Measurements from ENCODE around the gene NGLY1. TPM values are rescaled to one million over a fixed set of nuclear protein-coding genes. Genes with fewer than 3 reads are reported as not detected.

NGLY1 gene
- total RNA-seq, 1 experiment from 2014 or later, result 45.4 TPM

DNA sequence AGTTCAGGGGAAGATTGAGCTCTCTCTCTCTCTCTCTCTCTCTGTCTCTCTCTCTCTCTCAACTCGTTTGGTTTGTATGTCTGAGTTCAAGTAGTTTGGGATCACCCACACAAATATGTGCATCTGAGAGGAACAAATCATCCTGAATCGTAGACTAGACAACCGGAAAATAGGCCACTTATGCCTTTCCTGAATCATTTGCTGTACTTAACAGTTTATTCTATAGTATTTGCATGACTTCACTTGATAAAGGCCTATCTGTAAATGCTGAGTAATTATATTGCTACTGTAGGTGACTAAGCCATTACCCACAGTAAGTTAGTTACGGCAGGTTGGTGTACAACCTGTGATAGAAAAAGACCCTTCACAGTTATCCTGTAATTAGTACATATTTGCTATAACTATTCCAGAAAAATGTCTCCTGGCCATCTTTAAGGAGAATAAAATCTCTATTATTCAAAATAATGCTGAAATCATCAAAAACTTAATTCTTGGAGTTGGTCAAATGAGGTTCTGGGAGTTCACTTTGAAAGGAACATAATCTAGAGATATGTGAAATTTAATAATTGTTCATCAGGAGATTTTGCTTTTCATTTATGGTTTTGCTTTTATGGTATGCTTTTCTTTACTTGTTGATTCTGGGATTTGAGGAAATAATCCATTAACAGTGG lies 37.7 kb upstream of the NGLY1 start:
- Mint-ChIP-seq H3K36me3 (ENCODE audit: insufficient read depth, unreplicated experiment) (no peaks in the 10 kb centered on the region), H3K9me3 (ENCODE audit: unreplicated experiment) (no peaks in the 10 kb centered on the region), H3K4me3 (ENCODE audit: unreplicated experiment) (no peak overlapping the region), H3K27ac (ENCODE audit: low read depth, unreplicated experiment) (no peak overlapping the region), H3K4me1 (ENCODE audit: insufficient read depth, unreplicated experiment) (no peaks in the 10 kb centered on the region), H3K27me3 (ENCODE audit: insufficient read depth, unreplicated experiment) (no peaks in the 10 kb centered on the region)
- no peak for DNase-seq (ENCODE audit: unreplicated experiment)
- no TSS peak for BruUV-seq (replicated peaks)
- intact Hi-C loops (cut with micrococcal nuclease), result no loop called here
- ChIA-PET CTCF (interaction anchor here (0.6 to 1.2 kb wide), 5 partner anchors 11 to 1404 kb away, joined by 3 read pairs; no protein-coding TSS in a partner anchor), POLR2A (interaction anchor here (0.6 to 0.7 kb wide), 2 partner anchors 159 to 484 kb away, joined by 3 read pairs; no protein-coding TSS in a partner anchor)
- TF ChIP-seq, protein P1, sequence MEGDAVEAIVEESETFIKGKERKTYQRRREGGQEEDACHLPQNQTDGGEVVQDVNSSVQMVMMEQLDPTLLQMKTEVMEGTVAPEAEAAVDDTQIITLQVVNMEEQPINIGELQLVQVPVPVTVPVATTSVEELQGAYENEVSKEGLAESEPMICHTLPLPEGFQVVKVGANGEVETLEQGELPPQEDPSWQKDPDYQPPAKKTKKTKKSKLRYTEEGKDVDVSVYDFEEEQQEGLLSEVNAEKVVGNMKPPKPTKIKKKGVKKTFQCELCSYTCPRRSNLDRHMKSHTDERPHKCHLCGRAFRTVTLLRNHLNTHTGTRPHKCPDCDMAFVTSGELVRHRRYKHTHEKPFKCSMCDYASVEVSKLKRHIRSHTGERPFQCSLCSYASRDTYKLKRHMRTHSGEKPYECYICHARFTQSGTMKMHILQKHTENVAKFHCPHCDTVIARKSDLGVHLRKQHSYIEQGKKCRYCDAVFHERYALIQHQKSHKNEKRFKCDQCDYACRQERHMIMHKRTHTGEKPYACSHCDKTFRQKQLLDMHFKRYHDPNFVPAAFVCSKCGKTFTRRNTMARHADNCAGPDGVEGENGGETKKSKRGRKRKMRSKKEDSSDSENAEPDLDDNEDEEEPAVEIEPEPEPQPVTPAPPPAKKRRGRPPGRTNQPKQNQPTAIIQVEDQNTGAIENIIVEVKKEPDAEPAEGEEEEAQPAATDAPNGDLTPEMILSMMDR (IDR thresholded peaks at IDR 0.05; ENCODE audit: unreplicated experiment), result no peak

DNA sequence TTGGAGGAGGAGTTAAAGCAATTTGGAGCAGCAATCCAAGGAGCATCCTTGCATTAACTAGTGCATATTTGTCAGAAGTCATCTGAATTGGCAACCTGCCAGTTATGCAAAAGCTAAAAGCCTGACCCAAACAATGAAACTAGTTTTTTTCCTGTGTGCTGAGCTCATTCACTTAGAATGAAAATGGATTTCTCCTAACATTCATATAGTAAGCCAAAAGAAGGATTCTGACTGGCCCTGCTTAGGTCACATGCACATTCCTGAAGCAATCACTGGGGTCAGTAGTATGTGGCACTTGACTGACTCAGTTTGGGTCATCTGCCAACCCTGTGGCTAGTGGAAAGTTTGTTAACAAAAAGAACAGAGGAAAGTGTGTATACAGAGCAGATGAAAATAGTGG lies 37.1 kb upstream of the NGLY1 start:
- no peaks in the 10 kb centered on the region for H3K27me3 Mint-ChIP-seq (ENCODE audit: insufficient read depth, unreplicated experiment)
- H3K9me3 Mint-ChIP-seq (ENCODE audit: unreplicated experiment), result no peaks in the 10 kb centered on the region
- intact Hi-C loops (cut with micrococcal nuclease), result no loop called here
- TF ChIP-seq, protein P1 (IDR thresholded peaks at IDR 0.05; ENCODE audit: unreplicated experiment), result no peak
- ChIA-PET CTCF (interaction anchor here (0.7 to 1.2 kb wide), 4 partner anchors 11 to 1404 kb away, joined by 3 read pairs; no protein-coding TSS in a partner anchor), POLR2A (interaction anchor here (0.6 to 1.7 kb wide), 3 partner anchors 10 to 484 kb away, joined by 3 to 4 read pairs (median 3); no protein-coding TSS in a partner anchor)
- H3K36me3 Mint-ChIP-seq (ENCODE audit: insufficient read depth, unreplicated experiment), result no peaks in the 10 kb centered on the region
- H3K4me3 Mint-ChIP-seq (ENCODE audit: unreplicated experiment), result no peak overlapping the region
- no TSS peak for BruUV-seq (replicated peaks)
- H3K27ac Mint-ChIP-seq (ENCODE audit: low read depth, unreplicated experiment), result no peak overlapping the region
- no peaks in the 10 kb centered on the region for H3K4me1 Mint-ChIP-seq (ENCODE audit: insufficient read depth, unreplicated experiment)
- peak; percentile 78 for DNase-seq (ENCODE audit: unreplicated experiment)

DNA sequence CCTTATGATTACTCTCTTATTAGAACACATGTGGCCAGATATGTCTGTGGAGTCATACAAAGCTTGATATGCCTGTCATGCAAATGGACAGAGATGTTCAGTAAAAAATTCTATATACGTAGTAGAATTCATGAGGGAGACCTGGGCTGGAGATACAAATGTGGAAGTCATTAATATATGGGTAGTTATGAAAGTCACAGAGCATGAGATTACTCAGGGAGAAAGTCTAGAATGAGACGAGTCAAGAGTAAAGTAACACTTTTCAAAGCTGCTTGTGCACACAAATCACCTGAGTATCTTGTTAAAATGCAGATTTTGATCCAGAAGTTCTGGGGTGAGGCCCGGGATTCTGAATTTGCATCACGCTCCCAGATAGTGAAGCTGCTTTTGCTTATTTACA lies 35.1 kb upstream of the NGLY1 start:
- TF ChIP-seq, protein P1 (IDR thresholded peaks at IDR 0.05; ENCODE audit: unreplicated experiment), result no peak
- H3K36me3 Mint-ChIP-seq (ENCODE audit: insufficient read depth, unreplicated experiment), result no peaks in the 10 kb centered on the region
- H3K27ac Mint-ChIP-seq (ENCODE audit: low read depth, unreplicated experiment), result no peak overlapping the region
- H3K9me3 Mint-ChIP-seq (ENCODE audit: unreplicated experiment), result no peaks in the 10 kb centered on the region
- no peaks in the 10 kb centered on the region for H3K4me1 Mint-ChIP-seq (ENCODE audit: insufficient read depth, unreplicated experiment)
- BruUV-seq (replicated peaks), result no TSS peak
- POLR2A ChIA-PET, result no interaction called here
- intact Hi-C loops (cut with micrococcal nuclease), result no loop called here
- no peaks in the 10 kb centered on the region for H3K27me3 Mint-ChIP-seq (ENCODE audit: insufficient read depth, unreplicated experiment)
- DNase-seq (ENCODE audit: unreplicated experiment), result no peak
- no peak overlapping the region for H3K4me3 Mint-ChIP-seq (ENCODE audit: unreplicated experiment)
- CTCF ChIA-PET, result no interaction called here

DNA sequence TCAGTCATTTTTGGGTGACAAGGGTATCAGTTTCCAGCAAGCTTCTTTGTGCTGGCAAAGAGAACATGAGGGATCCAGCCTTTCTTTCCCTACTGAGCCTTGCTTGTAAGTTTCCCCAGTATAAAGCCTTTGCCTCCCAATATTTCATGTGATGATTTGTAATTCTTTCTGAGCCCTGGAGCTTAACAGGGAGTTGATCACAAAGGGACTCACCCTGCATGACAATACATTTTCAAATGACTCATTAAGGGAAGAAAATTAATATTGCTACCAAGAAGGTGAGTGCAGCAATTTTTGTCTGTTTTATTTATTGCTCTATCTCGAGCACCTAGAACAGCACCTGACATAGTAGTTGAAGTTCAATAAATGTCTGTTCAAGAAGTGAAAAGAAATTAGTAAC lies 34.4 kb upstream of the NGLY1 start:
- no peak for DNase-seq (ENCODE audit: unreplicated experiment)
- intact Hi-C loops (cut with micrococcal nuclease), result no loop called here

More for the DNA sequence above, 34.4 kb upstream of the NGLY1 start:
- TF ChIP-seq, protein P1 (IDR thresholded peaks at IDR 0.05; ENCODE audit: unreplicated experiment), result no peak
- Mint-ChIP-seq H3K27ac (ENCODE audit: low read depth, unreplicated experiment) (no peak overlapping the region), H3K9me3 (ENCODE audit: unreplicated experiment) (no peaks in the 10 kb centered on the region), H3K27me3 (ENCODE audit: insufficient read depth, unreplicated experiment) (no peaks in the 10 kb centered on the region), H3K4me1 (ENCODE audit: insufficient read depth, unreplicated experiment) (no peaks in the 10 kb centered on the region), H3K4me3 (ENCODE audit: unreplicated experiment) (no peak overlapping the region), H3K36me3 (ENCODE audit: insufficient read depth, unreplicated experiment) (no peaks in the 10 kb centered on the region)
- CTCF ChIA-PET, result no interaction called here
- BruUV-seq (replicated peaks), result no TSS peak
- POLR2A ChIA-PET, result no interaction called here

Data from MCF 10A (cell line).